ENCODE results near the gene TMEM14C.

DNA sequence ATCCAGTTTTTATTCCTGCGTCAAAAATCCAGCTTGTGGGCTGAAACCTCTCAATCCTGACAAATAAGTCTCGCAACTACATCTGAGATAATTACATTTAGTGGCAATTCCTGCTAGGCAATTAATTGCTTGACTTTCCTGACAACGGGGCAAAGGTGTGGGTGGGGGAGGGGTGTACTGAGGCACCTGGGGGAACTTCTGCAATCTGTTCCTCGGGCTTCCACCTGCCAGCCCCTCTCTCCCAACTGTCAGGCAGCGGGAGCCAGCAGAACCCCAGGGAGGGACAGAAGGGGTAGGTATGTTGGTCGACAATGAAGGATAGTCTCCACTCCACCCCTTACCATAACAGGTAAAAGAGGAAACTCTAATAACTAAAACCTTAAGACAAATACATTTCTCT is 35.3 kb upstream of the TMEM14C start:
- TF ChIP-seq CTCF (IDR thresholded peaks at IDR 0.05; ENCODE audit: low read length), result no peak
- TF ChIP-seq EZH2 (optimal IDR thresholded peaks at IDR 0.05; ENCODE audit: low read depth, low read length), result no peak
- TF ChIP-seq EZH2phosphoT487 (IDR thresholded peaks at IDR 0.05; ENCODE audit: low read length), result no peak
